Measurements from ENCODE around the gene IQCH.

DNA sequence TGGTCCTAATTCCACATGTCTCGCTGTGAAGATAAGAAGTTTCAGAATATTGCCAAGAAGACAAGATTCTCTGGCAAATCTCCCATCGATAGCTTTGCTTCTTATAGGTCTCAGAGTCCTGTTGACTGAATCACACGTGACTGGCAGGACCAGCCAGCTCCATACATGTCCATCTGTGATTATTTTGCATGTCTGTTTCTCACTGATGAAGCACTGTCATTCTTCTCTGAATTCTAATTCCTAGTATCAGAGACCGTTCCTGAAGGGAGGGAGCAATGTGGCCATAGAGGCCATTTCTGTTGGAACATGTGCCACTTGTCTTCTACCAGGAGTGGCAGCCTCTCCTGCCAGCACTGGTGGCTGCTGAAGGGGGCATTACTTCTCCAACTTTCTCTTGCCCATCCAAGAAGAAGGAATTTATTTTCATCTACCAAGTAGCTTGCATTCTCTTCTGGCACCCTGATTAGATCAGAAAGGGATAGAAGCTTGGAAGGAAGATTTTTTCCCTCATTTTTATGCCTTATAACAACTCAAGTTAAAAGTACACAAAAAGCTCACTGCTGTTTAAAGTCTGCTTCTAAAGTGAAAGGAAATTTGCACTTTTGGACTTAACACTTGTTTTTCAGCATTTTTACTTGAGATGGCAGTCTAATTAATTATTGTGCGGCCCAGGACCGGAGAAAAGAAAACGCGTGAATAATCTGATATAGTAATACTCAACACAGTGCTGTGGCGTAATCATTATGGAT, 115.8 kb downstream of the IQCH start:
- TF ChIP-seq, protein P1, sequence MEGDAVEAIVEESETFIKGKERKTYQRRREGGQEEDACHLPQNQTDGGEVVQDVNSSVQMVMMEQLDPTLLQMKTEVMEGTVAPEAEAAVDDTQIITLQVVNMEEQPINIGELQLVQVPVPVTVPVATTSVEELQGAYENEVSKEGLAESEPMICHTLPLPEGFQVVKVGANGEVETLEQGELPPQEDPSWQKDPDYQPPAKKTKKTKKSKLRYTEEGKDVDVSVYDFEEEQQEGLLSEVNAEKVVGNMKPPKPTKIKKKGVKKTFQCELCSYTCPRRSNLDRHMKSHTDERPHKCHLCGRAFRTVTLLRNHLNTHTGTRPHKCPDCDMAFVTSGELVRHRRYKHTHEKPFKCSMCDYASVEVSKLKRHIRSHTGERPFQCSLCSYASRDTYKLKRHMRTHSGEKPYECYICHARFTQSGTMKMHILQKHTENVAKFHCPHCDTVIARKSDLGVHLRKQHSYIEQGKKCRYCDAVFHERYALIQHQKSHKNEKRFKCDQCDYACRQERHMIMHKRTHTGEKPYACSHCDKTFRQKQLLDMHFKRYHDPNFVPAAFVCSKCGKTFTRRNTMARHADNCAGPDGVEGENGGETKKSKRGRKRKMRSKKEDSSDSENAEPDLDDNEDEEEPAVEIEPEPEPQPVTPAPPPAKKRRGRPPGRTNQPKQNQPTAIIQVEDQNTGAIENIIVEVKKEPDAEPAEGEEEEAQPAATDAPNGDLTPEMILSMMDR (optimal IDR thresholded peaks at IDR 0.05 in 1 of 3, IDR thresholded peaks at IDR 0.05 in 1 of 3, conservative IDR thresholded peaks at IDR 0.05 in 1 of 3; ENCODE audit: extremely low read depth in 1 of 3, insufficient read depth in 2 of 3, low read length in 3 of 3) = no peak
- no peak for TF ChIP-seq EZH2 (IDR thresholded peaks at IDR 0.05; ENCODE audit: low read length)
